HG03558 (cell line): ENCODE measurements around the gene TRAPPC3L.

Source experiments
- ATAC-seq: cut with Tn5 transposase; IDR thresholded peaks from one replicate; pipeline ENCODE4 v1.9.1; 2021; ENCODE audit warnings: moderate number of reproducible peaks; ENCODE audit not compliant: unreplicated experiment; ENCODE audit errors: extremely low read depth

Gene TRAPPC3L

GRCh38 chr6:116560130-116560529 lies 14.6 kb upstream of the TRAPPC3L start:
- no peak for ATAC-seq

GRCh38 chr6:116557893-116558292 lies 12.4 kb upstream of the TRAPPC3L start:
- no peak for ATAC-seq

DNA sequence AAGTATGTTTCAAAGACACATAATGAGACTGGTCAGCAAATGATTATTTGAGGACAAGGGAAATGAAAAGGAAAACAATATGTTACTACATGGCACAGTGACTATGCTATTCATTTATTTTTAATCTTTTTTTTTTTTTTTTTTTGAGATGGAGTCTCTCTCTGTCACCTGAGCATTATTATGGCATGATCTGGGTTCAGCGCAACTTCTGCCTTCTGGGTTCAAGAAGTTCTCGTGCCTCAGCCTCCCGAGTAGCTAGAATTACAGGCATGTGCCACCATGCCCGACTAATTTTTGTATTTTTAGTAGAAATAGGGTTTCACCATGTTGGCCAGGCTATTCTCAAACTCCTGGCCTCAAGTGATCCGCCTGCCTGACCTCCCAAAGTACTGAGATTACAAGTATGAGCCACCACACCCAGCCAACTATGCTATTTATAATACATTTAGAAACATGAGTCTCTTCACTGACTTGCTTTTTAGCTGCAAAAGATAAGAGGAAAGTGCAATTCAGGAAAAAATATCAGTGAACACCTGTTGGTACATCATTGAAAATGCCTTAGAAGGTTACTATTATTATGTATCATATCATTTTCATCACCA lies 11.4 kb upstream of the TRAPPC3L start:
- no peak for ATAC-seq

DNA sequence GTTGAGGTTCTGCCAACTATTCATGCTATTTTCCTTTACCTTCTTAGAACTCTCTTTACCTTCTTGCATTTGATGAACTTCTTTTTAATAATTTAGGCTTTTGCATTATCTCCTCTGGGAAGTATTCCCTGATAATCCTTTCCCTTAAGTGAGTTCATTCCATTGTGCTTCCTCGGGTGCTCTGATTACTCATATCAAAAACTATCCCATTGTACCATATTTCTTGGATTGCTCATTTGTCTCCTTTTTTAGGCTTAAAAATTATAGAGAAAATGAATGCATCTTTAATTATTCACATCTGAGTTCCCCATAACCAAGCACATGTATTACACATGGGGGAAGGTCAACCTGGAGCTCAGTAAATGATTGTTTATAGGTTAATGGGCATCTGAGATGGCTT lies 10.6 kb upstream of the TRAPPC3L start:
- no peak for ATAC-seq

- ATAC-seq = no peak
These were observed 8.0 kb upstream of the TRAPPC3L start, which contains the start of gene CALHM4 for GRCh38 chr6:116553451-116553850. CALHM4 (plus strand) TSS chr6:116553751; CDS start chr6:116553794, 43 bp downstream.

GRCh38 chr6:116550796-116551195 lies 5.3 kb upstream of the TRAPPC3L start:
- no peak for ATAC-seq

- no peak for ATAC-seq
These were observed 1.9 kb upstream of the TRAPPC3L start for GRCh38 chr6:116547358-116547757.

GRCh38 chr6:116543149-116543548 lies 2.3 kb downstream of the TRAPPC3L start:
- no peak for ATAC-seq

DNA sequence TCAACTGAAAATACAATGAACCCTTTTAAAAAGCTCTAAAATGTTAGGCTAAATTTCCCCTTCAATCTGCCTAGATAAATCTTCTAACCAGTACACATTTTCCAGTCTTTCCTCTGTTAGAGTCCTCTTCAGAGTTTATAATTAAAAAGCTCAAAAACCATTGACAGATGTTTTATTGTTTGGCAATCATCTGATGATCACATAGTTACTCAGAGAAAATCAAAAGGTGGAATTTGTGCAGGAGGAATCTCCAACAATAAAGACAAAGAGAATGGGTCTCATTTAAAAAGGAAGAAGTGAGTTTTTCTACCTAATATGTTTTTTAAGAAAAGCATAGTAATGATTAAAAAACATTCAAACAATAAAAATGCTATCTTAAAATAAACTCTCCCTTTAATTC lies 3.1 kb downstream of the TRAPPC3L start:
- no peak for ATAC-seq

GRCh38 chr6:116536216-116536621 lies 9.3 kb downstream of the TRAPPC3L start:
- ATAC-seq = no peak

- no peak for ATAC-seq
These were observed 10.4 kb downstream of the TRAPPC3L start for GRCh38 chr6:116535109-116535508.

GRCh38 chr6:116533233-116533957 lies 12.1 kb downstream of the TRAPPC3L start:
- no peak for ATAC-seq

- no peak for ATAC-seq
These were observed 13.6 kb downstream of the TRAPPC3L start for GRCh38 chr6:116531675-116532570.

DNA sequence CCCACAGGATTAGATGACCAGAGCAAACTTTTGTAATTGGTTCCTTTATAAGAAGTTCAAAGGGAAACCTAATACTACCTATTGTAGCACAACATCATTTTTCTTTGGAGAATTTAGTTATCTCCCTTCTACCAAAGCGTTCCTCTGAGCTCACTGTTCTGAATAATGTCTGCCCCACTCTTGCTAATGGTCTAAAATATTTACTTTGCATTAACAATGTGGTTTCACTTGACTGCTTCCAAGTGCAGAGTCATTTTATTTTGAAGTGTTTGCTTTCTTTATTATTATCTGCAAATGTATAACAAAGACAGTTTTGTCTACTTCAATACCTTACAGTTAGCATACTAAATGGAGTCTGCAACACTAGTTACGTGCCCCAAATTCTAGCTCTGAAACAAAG lies 15.0 kb downstream of the TRAPPC3L start:
- ATAC-seq = no peak

- no peak for ATAC-seq
These were observed 15.8 kb downstream of the TRAPPC3L start for GRCh38 chr6:116529466-116530290.

DNA sequence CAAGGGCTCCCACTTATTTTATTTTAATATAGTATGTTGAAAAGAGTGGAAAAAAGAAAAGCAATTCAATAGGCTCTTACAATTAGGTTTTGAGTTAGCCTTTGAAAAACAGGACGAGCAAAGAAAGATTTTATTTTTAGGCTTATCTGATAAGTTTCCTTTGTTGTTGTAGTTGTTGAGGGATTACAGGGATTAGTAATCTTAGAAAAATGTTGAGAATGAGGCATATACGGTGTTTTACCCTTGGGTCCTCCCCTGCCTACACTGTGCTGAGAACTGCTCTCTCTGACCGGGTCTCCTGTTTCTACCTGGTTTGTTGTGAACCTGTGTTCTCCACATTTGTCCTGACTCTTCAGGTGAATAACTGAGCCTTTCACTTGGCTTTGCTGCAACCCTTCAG lies 16.7 kb downstream of the TRAPPC3L start:
- ATAC-seq = no peak

DNA sequence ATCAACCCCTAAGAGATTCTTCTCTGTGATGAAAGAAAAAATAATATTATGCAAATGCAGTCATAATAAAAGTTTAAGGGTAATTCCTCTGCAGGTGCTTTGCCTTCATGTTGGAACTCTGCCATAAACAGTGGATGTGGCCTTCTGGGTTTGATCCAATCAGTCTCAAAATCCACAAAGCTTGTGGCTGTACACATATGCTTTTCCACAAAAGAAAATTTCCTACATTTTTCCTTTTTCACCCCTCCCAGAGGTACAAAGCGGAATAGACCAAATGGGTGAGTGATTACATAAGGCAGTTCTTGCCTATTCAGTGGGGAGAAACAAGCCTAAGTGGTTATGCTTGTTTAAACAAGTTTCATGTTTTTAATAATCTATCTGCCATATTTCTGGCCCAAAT lies 17.4 kb downstream of the TRAPPC3L start:
- no peak for ATAC-seq

GRCh38 chr6:116524236-116524635 lies 21.2 kb downstream of the TRAPPC3L start:
- no peak for ATAC-seq

DNA sequence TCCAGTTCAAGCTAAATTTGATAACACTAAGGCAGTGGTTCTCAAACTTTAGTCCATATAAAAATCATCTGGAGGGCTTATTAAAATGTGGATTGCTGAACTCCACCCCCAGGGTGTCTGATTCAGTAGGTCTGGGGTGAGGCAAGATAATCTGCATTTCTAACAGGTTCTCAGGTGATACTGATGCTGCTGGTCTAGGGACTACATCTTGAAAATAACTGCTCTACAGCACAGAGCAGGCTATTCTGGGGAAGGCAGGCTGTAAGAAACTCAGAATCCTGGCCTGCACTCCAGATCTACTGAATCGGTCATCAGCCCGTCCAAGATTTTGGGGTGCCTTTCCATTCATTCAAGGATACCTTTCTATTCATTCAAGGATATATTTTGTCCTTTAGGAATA lies 22.6 kb downstream of the TRAPPC3L start:
- ATAC-seq = no peak
